ENCODE data around the gene SH3PXD2B. TPM values are rescaled to one million over a fixed set of nuclear protein-coding genes. Genes with fewer than 3 reads are reported as not detected.

The SH3PXD2B gene
- total and polyA plus RNA-seq, 2 of the 13 experiments (the other 11 are each of a cell fraction or from before 2014, with no cell fraction given): 3.4 to 4.6 TPM

GRCh38 chr5:172454358-172455086 is at the start of gene SH3PXD2B (continued):
- TF ChIP-seq UBTF (CRISPR knock-in tag; IDR thresholded peaks at IDR 0.05): no peak; the same call in none of the 2 replicates
- no peak for TF ChIP-seq PBX3 (CRISPR knock-in tag; IDR thresholded peaks at IDR 0.05; ENCODE audit: borderline replicate concordance)
- TF ChIP-seq MLX (CRISPR knock-in tag; IDR thresholded peaks at IDR 0.05): no peak
- TF ChIP-seq, protein P1, sequence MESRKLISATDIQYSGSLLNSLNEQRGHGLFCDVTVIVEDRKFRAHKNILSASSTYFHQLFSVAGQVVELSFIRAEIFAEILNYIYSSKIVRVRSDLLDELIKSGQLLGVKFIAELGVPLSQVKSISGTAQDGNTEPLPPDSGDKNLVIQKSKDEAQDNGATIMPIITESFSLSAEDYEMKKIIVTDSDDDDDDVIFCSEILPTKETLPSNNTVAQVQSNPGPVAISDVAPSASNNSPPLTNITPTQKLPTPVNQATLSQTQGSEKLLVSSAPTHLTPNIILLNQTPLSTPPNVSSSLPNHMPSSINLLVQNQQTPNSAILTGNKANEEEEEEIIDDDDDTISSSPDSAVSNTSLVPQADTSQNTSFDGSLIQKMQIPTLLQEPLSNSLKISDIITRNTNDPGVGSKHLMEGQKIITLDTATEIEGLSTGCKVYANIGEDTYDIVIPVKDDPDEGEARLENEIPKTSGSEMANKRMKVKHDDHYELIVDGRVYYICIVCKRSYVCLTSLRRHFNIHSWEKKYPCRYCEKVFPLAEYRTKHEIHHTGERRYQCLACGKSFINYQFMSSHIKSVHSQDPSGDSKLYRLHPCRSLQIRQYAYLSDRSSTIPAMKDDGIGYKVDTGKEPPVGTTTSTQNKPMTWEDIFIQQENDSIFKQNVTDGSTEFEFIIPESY (CRISPR knock-in tag; IDR thresholded peaks at IDR 0.05): peak; percentile 82; the same call in 1 of the 2 replicates
- TF ChIP-seq BHLHE40 (IDR thresholded peaks at IDR 0.05; ENCODE audit: low read length): no peak
- no peak for TF ChIP-seq MLLT10 (CRISPR knock-in tag; IDR thresholded peaks at IDR 0.05)
- no peak for TF ChIP-seq TRAFD1 (CRISPR knock-in tag; IDR thresholded peaks at IDR 0.05; ENCODE audit: borderline replicate concordance)
- TF ChIP-seq ZNF446 (CRISPR knock-in tag; IDR thresholded peaks at IDR 0.05): no peak
- TF ChIP-seq ZNF224 (CRISPR knock-in tag; IDR thresholded peaks at IDR 0.05): no peak
- TF ChIP-seq JARID2 (CRISPR knock-in tag; IDR thresholded peaks at IDR 0.05; ENCODE audit: insufficient replicate concordance): no peak
- TF ChIP-seq IKZF1 (IDR thresholded peaks at IDR 0.05): no peak
- no peak for TF ChIP-seq CEBPG (CRISPR knock-in tag; IDR thresholded peaks at IDR 0.05)
- TF ChIP-seq SRSF1 (optimal IDR thresholded peaks at IDR 0.05; ENCODE audit: low read depth, low read length): no peak
- no peak for TF ChIP-seq ZNF746 (CRISPR knock-in tag; IDR thresholded peaks at IDR 0.05)
- no peak for TF ChIP-seq ZNF460 (CRISPR knock-in tag; IDR thresholded peaks at IDR 0.05; ENCODE audit: borderline replicate concordance)
- TF ChIP-seq RBM22 (optimal IDR thresholded peaks at IDR 0.05; ENCODE audit: low read length): no peak
- TF ChIP-seq NR3C1 (CRISPR knock-in tag; IDR thresholded peaks at IDR 0.05): no peak
- TF ChIP-seq ZNF569 (CRISPR knock-in tag; IDR thresholded peaks at IDR 0.05; ENCODE audit: borderline replicate concordance): no peak
- TF ChIP-seq KLF9 (CRISPR knock-in tag; IDR thresholded peaks at IDR 0.05; ENCODE audit: low read depth): no peak
- no peak for TF ChIP-seq ZNF552 (CRISPR knock-in tag; IDR thresholded peaks at IDR 0.05; ENCODE audit: borderline replicate concordance)
- TF ChIP-seq CTCF (CRISPR knock-in tag; IDR thresholded peaks at IDR 0.05): no peak
